B cell (primary cell): ENCODE data around the gene APOD. TPM values are rescaled to one million over a fixed set of nuclear protein-coding genes. Genes with fewer than 3 reads are reported as not detected.

Experiments used
- ATAC-seq: fragments of 200-7000 bp; cut with Tn5 transposase; one replicate; pipeline ENCODE4 v1.10.0; 2021; ENCODE audit warnings: low read depth, mild to moderate bottlenecking, moderate number of reproducible peaks, moderate library complexity
- CTCF ChIA-PET: fragments of 350-600 bp; sonication (Branson Sonifier 250); formaldehyde crosslinking; loops from one replicate; lab custom pipeline; 2021; ENCODE audit warnings: antibody characterized with exemption, inconsistent platforms; lab: Charles Lee
- POLR2A ChIA-PET: fragments of 350-600 bp; sonication (Branson Sonifier 250); formaldehyde crosslinking; loops from one replicate; lab custom pipeline; 2021; ENCODE audit warnings: antibody characterized with exemption; lab: Charles Lee
- DNase-seq: peaks from one replicate; pipeline ENCODE4 v3.0.0; 2013
- H2AFZ ChIP-seq: 2 replicates; pipeline ENCODE4 v1.6.1; 2012; ENCODE audit warnings: mild to moderate bottlenecking, low read depth, low read length; ENCODE audit not compliant: insufficient read depth, poor library complexity, severe bottlenecking
- H3K27ac ChIP-seq, 2 donors: 1 replicate in 1 of 2; 2 replicates in 1 of 2; pipeline ENCODE4 v1.5.1; 2012 to 2013; ENCODE audit warnings: low read length in 2 of 2, mild to moderate bottlenecking in 2 of 2, moderate library complexity in 1 of 2
- H3K27me3 ChIP-seq, 4 experiments: fragments of 200-600 bp in 1 of 4; sonication (generic) in 1 of 4; replicated peaks in 1 of 4; 1 replicate in 2 of 4; 2 replicates in 2 of 4; pipeline versions ENCODE4 v1.6.1 to v1.7.0; 2013 to 2016; ENCODE audit warnings: low read length in 3 of 4, mild to moderate bottlenecking in 2 of 4, mixed read lengths in 1 of 4, moderate library complexity in 1 of 4; ENCODE audit not compliant: insufficient read depth in 4 of 4, control insufficient read depth in 3 of 4; ENCODE audit errors: control extremely low read depth in 1 of 4
- H3K36me3 ChIP-seq, 2 experiments: replicated peaks in 1 of 2; 1 replicate in 1 of 2; 2 replicates in 1 of 2; pipeline versions ENCODE4 v1.6.1 to v1.7.1; 2013; ENCODE audit warnings: low read length in 1 of 2; ENCODE audit not compliant: insufficient read depth in 2 of 2, control insufficient read depth in 1 of 2; ENCODE audit errors: control extremely low read depth in 1 of 2, extremely low read depth in 1 of 2
- H3K4me1 ChIP-seq, 2 donors: fragments of 200-600 bp in 1 of 2; sonication (generic) in 1 of 2; 1 replicate in 1 of 2; 2 replicates in 1 of 2; pipeline versions ENCODE4 v1.5.1 to v1.6.1; 2013 to 2017; ENCODE audit warnings: low read length in 2 of 2; ENCODE audit not compliant: control insufficient read depth in 2 of 2, insufficient read depth in 2 of 2
- H3K4me2 ChIP-seq: replicated peaks from 2 replicates; pipeline ENCODE3; 2012; ENCODE audit warnings: mild to moderate bottlenecking, low read depth, low read length; ENCODE audit not compliant: poor library complexity, severe bottlenecking
- H3K4me3 ChIP-seq, 5 experiments: fragments of 200-600 bp in 1 of 5; sonication (generic) in 1 of 5; 1 replicate in 3 of 5; 2 replicates in 2 of 5; pipeline versions ENCODE4 v1.5.1 to v1.7.0; 2011 to 2016; ENCODE audit warnings: low read length in 4 of 5, mild to moderate bottlenecking in 4 of 5, low read depth in 2 of 5, control low read depth in 1 of 5, moderate library complexity in 1 of 5; ENCODE audit not compliant: insufficient read depth in 1 of 5; ENCODE audit errors: control extremely low read depth in 1 of 5, extremely low read depth in 1 of 5
- H3K79me2 ChIP-seq: fragments of 200-600 bp; sonication (generic); one replicate; pipeline ENCODE4 v1.6.0; 2016; ENCODE audit warnings: low read length; ENCODE audit not compliant: control insufficient read depth, insufficient read depth
- H3K9ac ChIP-seq: fragments of 200-600 bp; sonication (generic); 2 replicates; pipeline ENCODE4 v1.6.1; 2017; ENCODE audit warnings: mild to moderate bottlenecking, low read length, moderate library complexity
- H3K9me3 ChIP-seq, 3 donors: one replicate each; pipeline versions ENCODE4 v1.6.1 to v1.7.1; 2013; ENCODE audit warnings: low read length in 2 of 3; ENCODE audit not compliant: control insufficient read depth in 2 of 3, insufficient read depth in 1 of 3; ENCODE audit errors: control extremely low read depth in 1 of 3
- H4K20me1 ChIP-seq: 2 replicates; pipeline ENCODE4 v1.6.0; 2012; ENCODE audit warnings: mild to moderate bottlenecking, low read length; ENCODE audit not compliant: insufficient read depth, control insufficient read depth, poor library complexity, severe bottlenecking
- H3K27ac Mint-ChIP-seq: one replicate; pipeline ENCODE4 v1.8.0; 2021; ENCODE audit warnings: mixed read lengths
- H3K27me3 Mint-ChIP-seq: one replicate; pipeline ENCODE4 v1.8.0; 2021; ENCODE audit warnings: mixed read lengths
- H3K4me1 Mint-ChIP-seq: one replicate; pipeline ENCODE4 v1.8.0; 2021; ENCODE audit warnings: mixed read lengths
- H3K4me3 Mint-ChIP-seq: one replicate; pipeline ENCODE4 v1.8.0; 2021; ENCODE audit warnings: mixed read lengths
- H3K9me3 Mint-ChIP-seq: one replicate; pipeline ENCODE4 v1.8.0; 2022; ENCODE audit warnings: mixed read lengths; ENCODE audit not compliant: insufficient read depth
- EZH2 ChIP-seq: IDR thresholded peaks from 2 replicates; pipeline ENCODE4 v1.6.1; 2012; ENCODE audit warnings: borderline replicate concordance, low read depth, mild to moderate bottlenecking, moderate library complexity, low read length; ENCODE audit not compliant: insufficient read depth, poor library complexity, severe bottlenecking
- WGBS: methylation state at CpG from one replicate; pipeline ENCODE4 v1.1.5; 2013; ENCODE audit warnings: missing lambda C conversion rate; ENCODE audit not compliant: insufficient coverage; 5-methylcytosine and 5-hydroxymethylcytosine counted together
- intact Hi-C: fragments of 100-400 bp; cut with micrococcal nuclease; formaldehyde crosslinking; loops from one replicate; pipeline ENCODE4 v1.10.0; 2022
- polyA plus RNA-seq: library from polyadenylated mRNA; depleted of rRNA; stranded (reverse); fragments of >200 nt; gene quantifications from 2 replicates; pipeline ENCODE4 v1.2.3, GENCODE V29; 2012
- total RNA-seq, 2 donors: library from RNA; stranded (reverse); fragments of 120-200 nt in 1 of 2; gene quantifications; 1 replicate in 1 of 2; 2 replicates in 1 of 2; pipeline versions ENCODE4 v1.2.3 to v1.2.4, GENCODE V29; 2013 to 2022
- TF ChIP-seq, protein P1 (sequence below): fragments of 200-600 bp; IDR thresholded peaks from one replicate; pipeline ENCODE4 v1.8.0; 2022; ENCODE audit warnings: antibody characterized with exemption, mild to moderate bottlenecking

APOD gene
- total and polyA plus RNA-seq, 2 donors (not counting 1 experiment from before 2014, with no cell fraction given): 0.59 TPM; not detected in 1

DNA sequence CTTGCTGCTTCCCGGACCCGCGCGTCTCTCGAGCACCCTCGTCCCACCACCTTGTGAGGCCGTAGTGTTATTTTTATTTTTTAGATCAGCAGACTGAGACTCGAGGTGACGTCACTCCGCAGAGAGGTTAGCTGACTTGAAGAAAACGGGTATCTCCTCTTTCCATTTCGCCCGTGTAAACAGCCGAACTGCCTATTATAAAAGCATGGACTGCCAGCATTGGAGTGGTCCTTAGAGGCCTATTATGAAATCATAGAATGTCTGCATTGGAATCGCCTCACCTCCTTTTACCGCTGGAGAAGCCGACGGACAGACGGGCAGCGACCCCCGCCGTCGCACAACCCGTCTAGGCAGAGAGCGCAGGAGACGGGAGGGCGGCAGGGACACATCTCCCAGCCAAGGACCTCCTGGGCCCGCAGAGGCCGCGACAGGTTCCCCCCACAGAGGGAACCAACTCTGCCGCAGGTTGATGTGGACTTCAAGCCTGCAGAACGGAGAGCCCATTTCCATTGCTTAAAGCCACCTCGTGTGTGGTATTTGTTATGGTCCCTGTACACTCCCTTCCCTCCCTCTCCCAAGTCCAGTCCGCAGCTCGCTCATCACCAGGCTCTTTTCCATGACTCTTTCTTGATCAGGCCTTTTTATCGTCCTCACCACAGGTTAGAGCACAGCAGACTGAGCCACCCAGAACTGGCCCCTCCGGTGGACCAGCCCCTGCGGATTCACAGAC is 40.1 kb downstream of the APOD start:
- Mint-ChIP-seq H3K4me1 (peaks cover 79% of the 10 kb centered on the region), H3K27me3 (no peaks in the 10 kb centered on the region), H3K9me3 (no peaks in the 10 kb centered on the region), H3K4me3 (peak overlapping the region; percentile 97), H3K27ac (peak overlapping the region; percentile 96)
- Histone ChIP-seq H3K4me2 (peak overlapping the region; percentile 80), H3K9me3 (no peaks in the 10 kb centered on the region), H2AFZ (peak overlapping the region; percentile 78), H3K79me2 (peaks cover 48% of the 10 kb centered on the region), H3K4me1 (peaks cover 53 to 63% of the 10 kb centered on the region in 2 donors), H3K4me3 (peak overlapping the region; percentile 61 to 95 (median 93)), H3K9ac (peak overlapping the region; percentile 97), H3K36me3 (no peaks in the 10 kb centered on the region), H4K20me1 (peaks cover 33% of the 10 kb centered on the region), H3K27ac (peak overlapping the region; percentile 96 to 98), H3K27me3 (no peaks in the 10 kb centered on the region)
- intact Hi-C loops: loop anchor here (1.0 to 5.0 kb wide), 5 partner anchors 100 to 1057 kb away; partner anchors contain the start of genes ACAP2, ATP13A3, FAM43A and LSG1
- WGBS: 26% methylated on average over 31 of the region's 38 CpGs
- ATAC-seq (no peak), DNase-seq (no peak)
- TF ChIP-seq, protein P1, sequence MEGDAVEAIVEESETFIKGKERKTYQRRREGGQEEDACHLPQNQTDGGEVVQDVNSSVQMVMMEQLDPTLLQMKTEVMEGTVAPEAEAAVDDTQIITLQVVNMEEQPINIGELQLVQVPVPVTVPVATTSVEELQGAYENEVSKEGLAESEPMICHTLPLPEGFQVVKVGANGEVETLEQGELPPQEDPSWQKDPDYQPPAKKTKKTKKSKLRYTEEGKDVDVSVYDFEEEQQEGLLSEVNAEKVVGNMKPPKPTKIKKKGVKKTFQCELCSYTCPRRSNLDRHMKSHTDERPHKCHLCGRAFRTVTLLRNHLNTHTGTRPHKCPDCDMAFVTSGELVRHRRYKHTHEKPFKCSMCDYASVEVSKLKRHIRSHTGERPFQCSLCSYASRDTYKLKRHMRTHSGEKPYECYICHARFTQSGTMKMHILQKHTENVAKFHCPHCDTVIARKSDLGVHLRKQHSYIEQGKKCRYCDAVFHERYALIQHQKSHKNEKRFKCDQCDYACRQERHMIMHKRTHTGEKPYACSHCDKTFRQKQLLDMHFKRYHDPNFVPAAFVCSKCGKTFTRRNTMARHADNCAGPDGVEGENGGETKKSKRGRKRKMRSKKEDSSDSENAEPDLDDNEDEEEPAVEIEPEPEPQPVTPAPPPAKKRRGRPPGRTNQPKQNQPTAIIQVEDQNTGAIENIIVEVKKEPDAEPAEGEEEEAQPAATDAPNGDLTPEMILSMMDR: no peak
- TF ChIP-seq EZH2: no peak
- ChIA-PET CTCF (interaction anchor here (0.7 to 5.3 kb wide), 6 partner anchors 9 to 910 kb away, joined by 3 to 30 read pairs (median 4); partner anchors contain the start of gene XXYLT1), POLR2A (interaction anchor here (0.6 to 2.0 kb wide), 5 partner anchors 101 to 1054 kb away, joined by 3 to 19 read pairs (median 4); partner anchors contain the start of gene ACAP2)
